HepG2 (cell line): ENCODE measurements around the gene COL4A6. TPM values are rescaled to one million over a fixed set of nuclear protein-coding genes. Genes with fewer than 3 reads are reported as not detected.

Experiments used
- ATAC-seq: fragments of 200-7000 bp; cut with Tn5 transposase; 3 replicates; pipeline ENCODE4 v1.9.1; 2020; ENCODE audit warnings: mild to moderate bottlenecking, moderate library complexity
- BruUV-seq: library from RNA; stranded (reverse); fragments of 400-500 nt; replicated peaks from 2 replicates; lab custom pipeline; 2021; lab: Mats Ljungman, UMichigan
- CTCF ChIA-PET: fragments of 300-600 bp; formaldehyde crosslinking; extraction: SDS; loops from one replicate; lab custom pipeline; 2021; ENCODE audit warnings: low total read pairs, inconsistent platforms, low intra/inter-chr PET ratio; lab: Yijun Ruan, JAX
- POLR2A ChIA-PET: fragments of 350-600 bp; sonication (Branson Sonifier 250); formaldehyde crosslinking; loops from one replicate; lab custom pipeline; 2020; ENCODE audit warnings: antibody characterized with exemption, inconsistent platforms; lab: Yijun Ruan, JAX
- DNase-seq: peaks from one replicate; pipeline ENCODE4 v3.0.0-alpha.2; 2015; ENCODE audit warnings: low spot score
- FAIRE-seq: peaks from 3 replicates; lab custom pipeline; 2011; peaks lifted over from hg19 to GRCh38; lab: Jason Lieb, UNC
- H2AFZ ChIP-seq: one replicate; pipeline ENCODE4 v1.6.1; 2011; ENCODE audit warnings: low read length, inconsistent platforms
- H3K27ac ChIP-seq: fragments of 300-600 bp; 3 replicates; pipeline ENCODE4 v1.8.0; 2011; ENCODE audit warnings: mixed run types, mild to moderate bottlenecking, mixed read lengths, low read length, inconsistent platforms; ENCODE audit not compliant: insufficient read depth; ENCODE audit errors: extremely low read length
- H3K27me3 ChIP-seq, 2 experiments: fragments of 200-600 bp in 1 of 2; 2 replicates in 1 of 2; 3 replicates in 1 of 2; pipeline versions ENCODE4 v1.6.0 to v1.8.0; 2011; ENCODE audit warnings: low read length in 2 of 2, mild to moderate bottlenecking in 2 of 2, moderate library complexity in 2 of 2, inconsistent platforms in 1 of 2; ENCODE audit not compliant: insufficient read depth in 2 of 2, control insufficient read depth in 1 of 2
- H3K36me3 ChIP-seq, 2 experiments: fragments of 200-600 bp in 1 of 2; replicated peaks in 1 of 2; 2 replicates in 1 of 2; 3 replicates in 1 of 2; pipeline versions ENCODE4 v1.5.1 to v1.8.0; 2011; ENCODE audit warnings: low read length in 2 of 2, inconsistent platforms in 1 of 2; ENCODE audit not compliant: insufficient read depth in 2 of 2, control insufficient read depth in 1 of 2
- H3K4me1 ChIP-seq: 2 replicates; pipeline ENCODE4 v1.5.1; 2012; ENCODE audit warnings: low read length, inconsistent platforms; ENCODE audit not compliant: insufficient read depth
- H3K4me2 ChIP-seq: 2 replicates; pipeline ENCODE4 v1.6.0; 2011; ENCODE audit warnings: low read depth, low read length, inconsistent platforms
- H3K4me3 ChIP-seq, 3 experiments: fragments of 200-600 bp in 1 of 3; sonication (generic), shearing (Covaris generic) in 1 of 3; replicated peaks in 1 of 3; 2 replicates each; pipeline ENCODE4 v1.5.1; 2011 to 2016; ENCODE audit warnings: low read length in 3 of 3, inconsistent platforms in 2 of 3, low read depth in 2 of 3, mild to moderate bottlenecking in 2 of 3, control low read depth in 1 of 3, mixed read lengths in 1 of 3; ENCODE audit not compliant: insufficient read depth in 1 of 3
- H3K79me2 ChIP-seq: one replicate; pipeline ENCODE4 v1.6.1; 2011; ENCODE audit warnings: low read length, inconsistent platforms; ENCODE audit not compliant: insufficient read depth
- H3K9ac ChIP-seq: 2 replicates; pipeline ENCODE4 v1.6.0; 2011; ENCODE audit warnings: mild to moderate bottlenecking, low read depth, low read length, inconsistent platforms; ENCODE audit not compliant: insufficient read depth
- H3K9me3 ChIP-seq: 2 replicates; pipeline ENCODE4 v1.5.1; 2012; ENCODE audit warnings: mild to moderate bottlenecking, low read length
- H4K20me1 ChIP-seq: 2 replicates; pipeline ENCODE4 v1.6.0; 2011; ENCODE audit warnings: inconsistent platforms, mild to moderate bottlenecking, low read length, moderate library complexity; ENCODE audit not compliant: insufficient read depth
- HIC2 ChIP-seq: sonication (generic); formaldehyde crosslinking; IDR thresholded peaks from 2 replicates; pipeline ENCODE4 v1.9.0; 2022; ENCODE audit warnings: low read depth, missing genetic modification reagents
- KDM1A ChIP-seq: IDR thresholded peaks from 2 replicates; pipeline ENCODE4 v1.6.1; 2016; ENCODE audit warnings: missing compliant biosample characterization
- MEF2D ChIP-seq: sonication (generic); formaldehyde crosslinking; IDR thresholded peaks from 2 replicates; pipeline ENCODE4 v1.5.1; 2020; ENCODE audit warnings: mild to moderate bottlenecking, missing genetic modification reagents
- NFYC ChIP-seq: IDR thresholded peaks from 2 replicates; pipeline ENCODE4 v1.6.1; 2016; ENCODE audit warnings: missing genetic modification reagents, missing compliant biosample characterization
- NR1H2 ChIP-seq: sonication (generic); formaldehyde crosslinking; IDR thresholded peaks from 2 replicates; pipeline ENCODE4 v1.8.1; 2022; ENCODE audit warnings: low read depth, missing genetic modification reagents, borderline replicate concordance
- NR2C2 ChIP-seq: sonication (generic); formaldehyde crosslinking; IDR thresholded peaks from 2 replicates; pipeline ENCODE4 v1.4.0; 2020; ENCODE audit warnings: missing genetic modification reagents, mild to moderate bottlenecking, moderate library complexity, borderline replicate concordance
- PHF20 ChIP-seq: sonication (generic); formaldehyde crosslinking; IDR thresholded peaks from 2 replicates; pipeline ENCODE4 v1.5.0; 2020; ENCODE audit warnings: mild to moderate bottlenecking, missing genetic modification reagents
- PRPF4 ChIP-seq: fragments of 200-400 bp; formaldehyde crosslinking; IDR thresholded peaks from 2 replicates; pipeline ENCODE4 v1.6.1; 2016; ENCODE audit warnings: low read length, low read depth; ENCODE audit not compliant: poor library complexity, severe bottlenecking
- RNF219 ChIP-seq: sonication (generic); formaldehyde crosslinking; IDR thresholded peaks from 2 replicates; pipeline ENCODE4 v1.5.0; 2020; ENCODE audit warnings: mild to moderate bottlenecking, missing genetic modification reagents
- ZBTB3 ChIP-seq: sonication (generic); formaldehyde crosslinking; IDR thresholded peaks from 2 replicates; pipeline ENCODE4 v1.4.0; 2020; ENCODE audit warnings: low read depth, mild to moderate bottlenecking, moderate library complexity, missing genetic modification reagents, borderline replicate concordance
- ZNF282 ChIP-seq: fragments of 450-650 bp; IDR thresholded peaks from 2 replicates; pipeline ENCODE4 v1.6.1; 2018; ENCODE audit not compliant: partially characterized antibody
- ZNF354B ChIP-seq: sonication (generic); formaldehyde crosslinking; IDR thresholded peaks from 2 replicates; pipeline ENCODE4 v1.8.0; 2022; ENCODE audit warnings: mild to moderate bottlenecking, missing genetic modification reagents
- ZNF784 ChIP-seq: sonication (generic); formaldehyde crosslinking; IDR thresholded peaks from 2 replicates; pipeline ENCODE4 v1.5.1; 2020; ENCODE audit warnings: missing genetic modification reagents, mild to moderate bottlenecking, borderline replicate concordance
- WGBS: methylation state at CpG from one replicate; pipeline ENCODE4 v1.1.6; 2017; ENCODE audit warnings: low lambda C conversion rate; 5-methylcytosine and 5-hydroxymethylcytosine counted together
- in situ Hi-C: cut with HindIII; loops from 2 replicates; pipeline ENCODE4 v1.10.0; 2017; ENCODE audit warnings: low pct_unique_long_range_greater_than_20kb; ENCODE audit not compliant: extremely low pct_ligation_motif_present
- intact Hi-C: fragments of 100-400 bp; cut with micrococcal nuclease; formaldehyde crosslinking; loops from one replicate; pipeline ENCODE4 v1.10.0; 2022; ENCODE audit not compliant: unreplicated experiment
- polyA plus RNA-seq, 8 experiments: library from polyadenylated mRNA; depleted of rRNA in 3 of 8; stranded (reverse) in 7 of 8; unstranded in 1 of 8; fragments of >200 nt; fragmentation: Illumina TruSeq in 4 of 8; extraction: Trizol in 4 of 8; gene quantifications; 2 replicates each; pipeline versions ENCODE4 v1.2.1 to v1.2.3, GENCODE V29; 2011 to 2016; ENCODE audit warnings: low read depth in 4 of 8, missing spikeins in 1 of 8, mixed read lengths in 1 of 8; ENCODE audit not compliant: insufficient read depth in 1 of 8
- total RNA-seq, 5 experiments: library from RNA; depleted of rRNA; stranded (reverse); fragments of >200 nt; fragmentation: Illumina TruSeq; extraction: Trizol; gene quantifications; 2 replicates each; pipeline ENCODE4 v1.2.3, GENCODE V29; 2016; ENCODE audit warnings: low read depth in 1 of 5

The COL4A6 gene
- total and polyA plus RNA-seq, 2 of the 13 experiments (the other 11 are each of a cell fraction or from before 2014, with no cell fraction given): 4.5 to 8.2 TPM

- H3K4me1 ChIP-seq: no peaks in the 10 kb centered on the region
- H3K4me2 ChIP-seq: no peak overlapping the region
- TF ChIP-seq NR2C2 (CRISPR knock-in tag) (no peak), ZNF282 (no peak), MEF2D (CRISPR knock-in tag) (no peak), NR1H2 (CRISPR knock-in tag) (no peak), ZBTB3 (CRISPR knock-in tag) (no peak), ZNF354B (no peak), PHF20 (CRISPR knock-in tag) (no peak), ZNF784 (CRISPR knock-in tag) (no peak), NFYC (CRISPR knock-in tag) (no peak), KDM1A (CRISPR knock-in tag) (no peak), HIC2 (CRISPR knock-in tag) (no peak), RNF219 (no peak), PRPF4 (no peak)
- no peak for DNase-seq
- no peak overlapping the region for H3K4me3 ChIP-seq
- in situ Hi-C loops: no loop called here
- no peaks in the 10 kb centered on the region for H3K27me3 ChIP-seq
- ChIA-PET POLR2A (no interaction called here), CTCF (no interaction called here)
- H3K9me3 ChIP-seq: no peaks in the 10 kb centered on the region
- 100% methylated on average over 1 of the region's 1 CpG for WGBS
- H2AFZ ChIP-seq: no peak overlapping the region
- no peak overlapping the region for H3K27ac ChIP-seq
- H3K36me3 ChIP-seq: no peaks in the 10 kb centered on the region
- intact Hi-C loops: no loop called here
- no peaks in the 10 kb centered on the region for H4K20me1 ChIP-seq
- BruUV-seq: no TSS peak
- H3K9ac ChIP-seq: no peak overlapping the region
- FAIRE-seq: no peak
- ATAC-seq: no peak
- no peaks in the 10 kb centered on the region for H3K79me2 ChIP-seq
These were observed 17.7 kb downstream of the COL4A6 start for GRCh38 chrX:108420481-108420880.
